Endodermal cell (in vitro differentiated cells): ENCODE results near the gene TNFRSF21. TPM values are rescaled to one million over a fixed set of nuclear protein-coding genes. Genes with fewer than 3 reads are reported as not detected.

Source experiments
- DNase-seq: peaks from one replicate; pipeline ENCODE4 v3.0.0-alpha.2; 2017
- H3K27ac ChIP-seq: 2 replicates; pipeline ENCODE4 v1.5.1; 2013; ENCODE audit warnings: mild to moderate bottlenecking, low read depth, low read length, moderate library complexity
- H3K27me3 ChIP-seq: 2 replicates; pipeline ENCODE4 v1.6.1; 2013; ENCODE audit warnings: mild to moderate bottlenecking, low read length, moderate library complexity; ENCODE audit not compliant: insufficient read depth, control insufficient read depth, poor library complexity, severe bottlenecking
- H3K36me3 ChIP-seq: 2 replicates; pipeline ENCODE4 v1.7.0; 2013; ENCODE audit warnings: mild to moderate bottlenecking, low read length, moderate library complexity; ENCODE audit not compliant: control insufficient read depth, insufficient read depth
- H3K4me1 ChIP-seq: one replicate; pipeline ENCODE4 v1.7.0; 2013; ENCODE audit warnings: low read length; ENCODE audit not compliant: control insufficient read depth, insufficient read depth
- H3K4me3 ChIP-seq: 2 replicates; pipeline ENCODE4 v1.5.1; 2013; ENCODE audit warnings: mild to moderate bottlenecking, low read length, moderate library complexity
- H3K9ac ChIP-seq: 2 replicates; pipeline ENCODE4 v1.6.1; 2013; ENCODE audit warnings: mild to moderate bottlenecking, low read length, moderate library complexity; ENCODE audit not compliant: poor library complexity, severe bottlenecking; ENCODE audit errors: extremely low read depth
- H3K9me3 ChIP-seq: 2 replicates; pipeline ENCODE4 v1.6.1; 2013; ENCODE audit warnings: mild to moderate bottlenecking, low read length, moderate library complexity; ENCODE audit not compliant: control insufficient read depth
- H3K27ac Mint-ChIP-seq: 2 replicates; pipeline ENCODE4 v1.8.0; 2020; ENCODE audit warnings: mixed read lengths
- H3K27me3 Mint-ChIP-seq: 2 replicates; pipeline ENCODE4 v1.8.0; 2021; ENCODE audit warnings: mild to moderate bottlenecking, mixed read lengths; ENCODE audit not compliant: insufficient read depth
- H3K36me3 Mint-ChIP-seq: 2 replicates; pipeline ENCODE4 v1.8.0; 2020; ENCODE audit warnings: low read depth, mixed read lengths
- H3K4me1 Mint-ChIP-seq: 2 replicates; pipeline ENCODE4 v1.8.0; 2020; ENCODE audit warnings: mixed read lengths
- H3K4me3 Mint-ChIP-seq: 2 replicates; pipeline ENCODE4 v1.8.0; 2020; ENCODE audit warnings: mild to moderate bottlenecking, moderate library complexity, mixed read lengths
- H3K9me3 Mint-ChIP-seq: 2 replicates; pipeline ENCODE4 v1.8.0; 2020; ENCODE audit warnings: mild to moderate bottlenecking, mixed read lengths
- CTCF ChIP-seq: fragments of 200-600 bp; sonication (generic); conservative IDR thresholded peaks from 2 replicates; pipeline ENCODE4 v1.5.0; 2021; ENCODE audit warnings: antibody characterized with exemption, mild to moderate bottlenecking
- WGBS, 2 experiments: methylation state at CpG; one replicate each; pipeline versions ENCODE4 v1.1.5 to v1.1.7; 2013; ENCODE audit warnings: missing lambda C conversion rate in 2 of 2, mixed read lengths in 1 of 2; ENCODE audit not compliant: insufficient coverage in 1 of 2, insufficient read length in 1 of 2; 5-methylcytosine and 5-hydroxymethylcytosine counted together
- total RNA-seq, 2 donors: library from RNA; stranded (reverse); fragmentation: NEBNext Ultra II Directional in 1 of 2; extraction: Animal tissue kit (Norgen Biotek cat#: 25700) in 1 of 2; gene quantifications; 2 replicates in 1 of 2; 3 replicates in 1 of 2; pipeline ENCODE4 v1.2.1, GENCODE V29; 2021

The TNFRSF21 gene
- total RNA-seq, 2 donors from 2014 or later = 63.3 to 93.2 TPM

GRCh38 chr6:47337519-47337918 is 27.8 kb upstream of the TNFRSF21 start:
- TF ChIP-seq CTCF = no peak
- peaks cover 6% of the 10 kb centered on the region for H3K4me1 ChIP-seq
- Mint-ChIP-seq H3K27me3 (peaks cover 36% of the 10 kb centered on the region), H3K36me3 (no peaks in the 10 kb centered on the region), H3K4me1 (peaks cover 25% of the 10 kb centered on the region), H3K9me3 (no peaks in the 10 kb centered on the region), H3K27ac (no peak overlapping the region), H3K4me3 (no peak overlapping the region)
- H3K27ac ChIP-seq = no peak overlapping the region
- no peaks in the 10 kb centered on the region for H3K9me3 ChIP-seq
- H3K36me3 ChIP-seq = no peaks in the 10 kb centered on the region
- H3K9ac ChIP-seq = no peak overlapping the region
- no peak overlapping the region for H3K4me3 ChIP-seq
- DNase-seq = no peak
- peaks cover 5% of the 10 kb centered on the region for H3K27me3 ChIP-seq
- 98% methylated on average over 2 of the region's 2 CpGs; no CpG with 5 or more reads in 1 of the 2 experiments for WGBS, 2 experiments

GRCh38 chr6:47336334-47336733 is 26.6 kb upstream of the TNFRSF21 start:
- no peak overlapping the region for H3K9ac ChIP-seq
- H3K27ac ChIP-seq = no peak overlapping the region
- no peak overlapping the region for H3K4me3 Mint-ChIP-seq
- H3K27me3 Mint-ChIP-seq = peaks cover 31% of the 10 kb centered on the region
- H3K4me3 ChIP-seq = no peak overlapping the region
- H3K36me3 ChIP-seq = no peaks in the 10 kb centered on the region
- H3K4me1 Mint-ChIP-seq = peaks cover 25% of the 10 kb centered on the region
- no peak overlapping the region for H3K27ac Mint-ChIP-seq
- no peak for TF ChIP-seq CTCF
- H3K9me3 ChIP-seq = no peaks in the 10 kb centered on the region
- peaks cover 8% of the 10 kb centered on the region for H3K9me3 Mint-ChIP-seq
- peaks cover 6% of the 10 kb centered on the region for H3K4me1 ChIP-seq
- no peaks in the 10 kb centered on the region for H3K36me3 Mint-ChIP-seq
- no peaks in the 10 kb centered on the region for H3K27me3 ChIP-seq
- DNase-seq = no peak

- Histone ChIP-seq H3K9ac (no peak overlapping the region), H3K4me3 (no peak overlapping the region), H3K9me3 (no peaks in the 10 kb centered on the region), H3K4me1 (peaks cover 6% of the 10 kb centered on the region), H3K27ac (no peak overlapping the region), H3K27me3 (no peaks in the 10 kb centered on the region), H3K36me3 (no peaks in the 10 kb centered on the region)
- Mint-ChIP-seq H3K9me3 (peaks cover 8% of the 10 kb centered on the region), H3K36me3 (no peaks in the 10 kb centered on the region), H3K27ac (no peak overlapping the region), H3K27me3 (peaks cover 28% of the 10 kb centered on the region), H3K4me1 (peaks cover 25% of the 10 kb centered on the region), H3K4me3 (no peak overlapping the region)
- WGBS, 2 experiments = 94 to 97% methylated on average over 6 of the region's 6 CpGs
- no peak for DNase-seq
- no peak for TF ChIP-seq CTCF
Observed at GRCh38 chr6:47335466-47335865, 25.8 kb upstream of the TNFRSF21 start.
